C4-2B (cell line): ENCODE measurements around the gene RPRML.

Experiments
- CTCF ChIP-seq: fragments of 450-650 bp; conservative IDR thresholded peaks from 2 replicates; pipeline ENCODE4 v1.5.1; 2017; ENCODE audit warnings: mild to moderate bottlenecking
- ZFX ChIP-seq: fragments of 450-650 bp; IDR thresholded peaks from 2 replicates; pipeline ENCODE4 v1.6.1; 2017

DNA sequence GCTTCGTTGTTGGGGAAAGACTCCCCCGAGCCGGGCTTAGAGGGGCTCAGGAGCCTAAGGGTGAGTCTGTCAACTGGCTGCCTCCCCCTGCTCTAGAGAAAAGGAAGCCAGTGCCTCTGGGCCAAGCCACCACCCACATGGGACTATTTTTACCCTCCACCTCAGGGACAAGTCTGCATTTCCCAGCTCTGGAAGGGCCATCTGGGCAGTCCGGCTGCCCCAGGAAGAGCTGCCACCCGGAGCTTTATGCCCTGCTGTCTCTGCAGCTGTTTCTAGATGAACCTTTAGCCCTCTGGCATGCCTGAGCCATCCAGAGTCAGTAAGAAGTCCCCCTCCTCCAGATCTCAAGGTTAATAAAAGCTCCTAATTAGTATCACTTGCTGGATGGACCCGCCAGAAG is 5.3 kb upstream of the RPRML start:
- TF ChIP-seq CTCF (no peak), ZFX (no peak)
